A673 (cell line): ENCODE data around the gene TBC1D24. TPM values are rescaled to one million over a fixed set of nuclear protein-coding genes. Genes with fewer than 3 reads are reported as not detected.

Experiments used
- BruUV-seq: library from RNA; stranded (reverse); fragments of 400-500 nt; replicated peaks from 2 replicates; lab custom pipeline; 2021; lab: Mats Ljungman, UMichigan
- CTCF ChIA-PET: fragments of 300-600 bp; sonication (Branson Sonifier 250); formaldehyde crosslinking; loops from one replicate; lab custom pipeline; 2022; ENCODE audit warnings: antibody characterized with exemption; lab: Charles Lee
- POLR2A ChIA-PET: fragments of 300-600 bp; sonication (Branson Sonifier 250); formaldehyde crosslinking; loops from one replicate; lab custom pipeline; 2022; ENCODE audit warnings: antibody characterized with exemption; ENCODE audit not compliant: low non-redundant PET; lab: Charles Lee
- DNase-seq: peaks from one replicate; pipeline ENCODE4 v3.0.0-alpha.2; 2015; ENCODE audit warnings: low spot score
- H3K27ac ChIP-seq: fragments of 200-600 bp; sonication (generic); 2 replicates; pipeline ENCODE4 v1.5.1; 2016; ENCODE audit warnings: mixed run types, low read depth, mild to moderate bottlenecking, mixed read lengths, antibody characterized with exemption, low read length; ENCODE audit not compliant: poor library complexity, severe bottlenecking
- H3K27me3 ChIP-seq: fragments of 200-600 bp; sonication (generic); replicated peaks from 2 replicates; pipeline ENCODE4 v1.6.1; 2017; ENCODE audit warnings: mixed run types, low read depth, mild to moderate bottlenecking, mixed read lengths, antibody characterized with exemption, low read length; ENCODE audit not compliant: insufficient read depth, poor library complexity
- H3K36me3 ChIP-seq: fragments of 200-600 bp; sonication (generic); 2 replicates; pipeline ENCODE4 v1.6.1; 2016; ENCODE audit warnings: mixed run types, mild to moderate bottlenecking, mixed read lengths, antibody characterized with exemption, low read length; ENCODE audit not compliant: insufficient read depth, poor library complexity, severe bottlenecking
- H3K4me1 ChIP-seq: fragments of 200-600 bp; sonication (generic); 2 replicates; pipeline ENCODE4 v1.6.1; 2017; ENCODE audit warnings: mixed run types, mild to moderate bottlenecking, mixed read lengths, antibody characterized with exemption, low read length; ENCODE audit not compliant: insufficient read depth, poor library complexity, severe bottlenecking
- H3K4me3 ChIP-seq: fragments of 200-600 bp; sonication (generic); 2 replicates; pipeline ENCODE4 v1.5.1; 2016; ENCODE audit warnings: low read depth, mixed run types, mild to moderate bottlenecking, mixed read lengths, low read length; ENCODE audit not compliant: poor library complexity, severe bottlenecking
- H3K9me3 ChIP-seq: fragments of 200-600 bp; sonication (generic); 2 replicates; pipeline ENCODE4 v1.6.1; 2016; ENCODE audit warnings: mixed run types, low read depth, mild to moderate bottlenecking, mixed read lengths, antibody characterized with exemption, low read length; ENCODE audit not compliant: poor library complexity, severe bottlenecking
- EZH2 ChIP-seq: fragments of 200-600 bp; sonication (generic); IDR thresholded peaks from 2 replicates; pipeline ENCODE4 v1.6.1; 2017; ENCODE audit warnings: borderline replicate concordance, low read depth, mild to moderate bottlenecking, mixed read lengths, antibody characterized with exemption, low read length; ENCODE audit not compliant: poor library complexity, severe bottlenecking
- intact Hi-C: fragments of 100-400 bp; cut with micrococcal nuclease; formaldehyde crosslinking; loops from one replicate; pipeline ENCODE4 v1.10.0; 2022; ENCODE audit not compliant: unreplicated experiment
- total RNA-seq: library from RNA; stranded (reverse); gene quantifications from 2 replicates; pipeline ENCODE4 v1.2.3, GENCODE V29; 2021
- TF ChIP-seq, protein P1 (sequence below): fragments of 300-800, 200-600 bp; sonication (generic); conservative IDR thresholded peaks from 2 replicates; pipeline ENCODE4 v1.5.1; 2017; ENCODE audit warnings: low read depth, mild to moderate bottlenecking, antibody characterized with exemption, low read length, moderate library complexity, mixed read lengths

Gene TBC1D24
- total RNA-seq, 1 experiment from 2014 or later = 24.2 TPM

DNA sequence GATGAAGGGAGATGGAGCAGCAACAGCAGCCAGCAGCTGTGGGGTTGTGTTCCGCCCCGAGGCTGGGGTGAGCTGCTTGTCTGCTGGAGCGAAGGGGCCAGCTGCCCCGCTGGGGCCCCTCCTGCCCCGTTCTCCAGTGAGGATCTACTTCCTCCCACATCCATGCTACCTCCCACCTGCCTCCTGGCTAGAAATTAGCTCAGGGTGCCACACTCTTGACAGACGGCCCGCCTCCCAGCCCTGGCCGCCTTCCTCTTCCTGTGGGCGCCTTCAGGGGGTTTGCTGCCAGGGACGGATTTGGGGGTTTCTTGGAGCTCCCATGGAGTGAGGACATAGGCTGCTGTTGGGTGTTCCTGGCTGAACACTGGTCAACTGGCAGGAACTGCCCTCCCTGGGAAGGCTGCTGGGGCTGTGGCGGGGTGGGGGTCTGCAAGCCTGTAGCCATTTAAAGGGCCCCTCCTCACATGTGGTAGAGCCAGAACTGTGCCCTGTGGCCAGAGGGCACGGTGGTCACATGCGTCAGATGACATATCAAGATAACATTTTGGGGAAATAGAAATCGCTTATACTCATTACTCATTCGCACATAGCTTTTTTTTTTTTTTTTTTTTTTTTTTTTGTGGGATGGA, 13.1 kb downstream of the TBC1D24 start:
- BruUV-seq = no TSS peak
- Histone ChIP-seq H3K27ac (no peak overlapping the region), H3K4me1 (no peaks in the 10 kb centered on the region), H3K36me3 (no peaks in the 10 kb centered on the region), H3K27me3 (no peaks in the 10 kb centered on the region), H3K4me3 (no peak overlapping the region), H3K9me3 (no peaks in the 10 kb centered on the region)
- TF ChIP-seq EZH2 = no peak
- TF ChIP-seq, protein P1, sequence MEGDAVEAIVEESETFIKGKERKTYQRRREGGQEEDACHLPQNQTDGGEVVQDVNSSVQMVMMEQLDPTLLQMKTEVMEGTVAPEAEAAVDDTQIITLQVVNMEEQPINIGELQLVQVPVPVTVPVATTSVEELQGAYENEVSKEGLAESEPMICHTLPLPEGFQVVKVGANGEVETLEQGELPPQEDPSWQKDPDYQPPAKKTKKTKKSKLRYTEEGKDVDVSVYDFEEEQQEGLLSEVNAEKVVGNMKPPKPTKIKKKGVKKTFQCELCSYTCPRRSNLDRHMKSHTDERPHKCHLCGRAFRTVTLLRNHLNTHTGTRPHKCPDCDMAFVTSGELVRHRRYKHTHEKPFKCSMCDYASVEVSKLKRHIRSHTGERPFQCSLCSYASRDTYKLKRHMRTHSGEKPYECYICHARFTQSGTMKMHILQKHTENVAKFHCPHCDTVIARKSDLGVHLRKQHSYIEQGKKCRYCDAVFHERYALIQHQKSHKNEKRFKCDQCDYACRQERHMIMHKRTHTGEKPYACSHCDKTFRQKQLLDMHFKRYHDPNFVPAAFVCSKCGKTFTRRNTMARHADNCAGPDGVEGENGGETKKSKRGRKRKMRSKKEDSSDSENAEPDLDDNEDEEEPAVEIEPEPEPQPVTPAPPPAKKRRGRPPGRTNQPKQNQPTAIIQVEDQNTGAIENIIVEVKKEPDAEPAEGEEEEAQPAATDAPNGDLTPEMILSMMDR = no peak
- POLR2A ChIA-PET = no interaction called here
- no peak for DNase-seq
- intact Hi-C loops = no loop called here
- CTCF ChIA-PET = interaction anchor here (0.8 kb wide), 1 partner anchor 13 kb away, joined by 10 read pairs; no protein-coding TSS in a partner anchor

DNA sequence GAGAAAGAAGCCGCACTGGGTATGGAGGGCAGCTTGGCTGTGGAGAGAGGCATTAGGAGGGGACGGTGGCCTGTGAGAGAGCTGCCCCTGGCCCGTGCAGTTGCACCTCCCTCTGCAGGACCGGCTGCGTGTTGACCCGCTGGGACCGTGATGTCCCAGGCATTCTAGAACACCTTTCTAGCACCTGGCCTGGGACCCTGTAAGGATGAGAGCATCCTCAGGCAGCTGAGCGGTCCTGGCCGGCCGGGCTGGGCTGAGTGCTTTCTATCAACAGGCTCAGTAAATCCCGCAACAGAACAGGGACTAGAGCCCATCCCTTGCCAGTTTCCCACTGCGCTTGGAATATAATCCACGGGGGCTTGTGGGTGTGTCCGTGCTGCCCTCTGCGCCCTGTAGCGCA, 14.7 kb downstream of the TBC1D24 start:
- ChIA-PET CTCF (no interaction called here), POLR2A (no interaction called here)
- TF ChIP-seq, protein P1 = no peak
- no TSS peak for BruUV-seq
- Histone ChIP-seq H3K27ac (no peak overlapping the region), H3K4me1 (no peaks in the 10 kb centered on the region), H3K9me3 (no peaks in the 10 kb centered on the region), H3K27me3 (no peaks in the 10 kb centered on the region), H3K36me3 (no peaks in the 10 kb centered on the region), H3K4me3 (no peak overlapping the region)
- intact Hi-C loops = no loop called here
- no peak for DNase-seq

DNA sequence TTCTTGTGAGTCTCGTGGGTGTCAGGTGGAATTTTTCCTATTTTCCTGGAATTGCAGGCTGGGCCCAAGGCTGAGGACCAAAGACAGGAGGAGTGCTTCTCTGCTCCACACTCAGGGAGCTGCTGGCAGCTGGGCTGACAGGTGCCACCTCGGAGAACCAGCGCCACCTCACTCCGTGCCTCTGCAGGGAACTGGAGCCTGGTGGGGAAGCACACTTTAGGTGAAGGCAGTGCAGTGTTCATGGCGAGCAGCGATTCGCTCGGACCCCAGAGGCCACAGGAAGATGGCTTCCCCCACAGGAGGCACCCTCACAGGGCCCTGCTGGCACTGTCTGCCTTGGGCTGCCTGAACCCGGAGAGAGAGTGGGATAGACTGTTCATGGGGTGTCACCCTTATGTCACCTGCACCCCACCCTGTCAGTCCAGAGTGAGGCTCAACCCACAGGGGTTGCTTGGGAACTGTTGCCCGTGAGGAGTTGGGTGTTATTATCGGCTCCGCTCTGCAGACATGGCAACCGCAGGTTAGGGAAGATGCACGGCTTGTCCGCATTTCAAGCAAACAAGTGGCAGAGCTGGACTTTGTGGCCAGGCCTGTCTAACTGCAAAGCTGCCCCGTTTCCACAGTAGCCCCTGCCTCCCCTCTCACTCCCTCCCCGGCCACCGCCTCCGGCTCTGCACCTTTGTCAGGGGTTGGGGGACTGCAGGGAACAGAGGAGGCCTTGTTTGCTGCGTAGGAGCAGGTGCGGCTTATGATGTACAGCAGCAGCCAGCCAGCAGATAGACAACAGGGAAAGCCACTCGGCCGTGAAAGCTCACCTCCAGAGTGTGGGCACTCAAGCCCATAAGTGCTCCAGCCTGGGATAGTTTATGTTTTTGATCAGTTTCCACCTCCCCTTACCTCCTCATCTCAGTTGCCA, 15.5 kb downstream of the TBC1D24 start:
- TF ChIP-seq, protein P1 = no peak
- TF ChIP-seq EZH2 = no peak
- intact Hi-C loops = no loop called here
- no peaks in the 10 kb centered on the region for H3K36me3 ChIP-seq
- no peaks in the 10 kb centered on the region for H3K4me1 ChIP-seq
- no peaks in the 10 kb centered on the region for H3K9me3 ChIP-seq
- no TSS peak for BruUV-seq
- DNase-seq = no peak
- no peaks in the 10 kb centered on the region for H3K27me3 ChIP-seq
- H3K4me3 ChIP-seq = no peak overlapping the region
- ChIA-PET CTCF (no interaction called here), POLR2A (no interaction called here)
- H3K27ac ChIP-seq = no peak overlapping the region
